CD4-positive, alpha-beta T cell (primary cell): Measurements from ENCODE around the gene TMSB4X. TPM values are rescaled to one million over a fixed set of nuclear protein-coding genes. Genes with fewer than 3 reads are reported as not detected.

Experiments
- ATAC-seq: fragments of 200-7000 bp; cut with Tn5 transposase; one replicate; pipeline ENCODE4 v1.10.0; 2022; ENCODE audit warnings: mild to moderate bottlenecking; ENCODE audit not compliant: poor library complexity
- CTCF ChIA-PET: fragments of 350-600 bp; sonication (Branson Sonifier 250); formaldehyde crosslinking; loops from one replicate; lab custom pipeline; 2021; ENCODE audit warnings: antibody characterized with exemption, inconsistent platforms; lab: Charles Lee
- POLR2A ChIA-PET: fragments of 350-600 bp; sonication (Branson Sonifier 250); formaldehyde crosslinking; loops from one replicate; lab custom pipeline; 2021; ENCODE audit warnings: antibody characterized with exemption, inconsistent platforms; lab: Charles Lee
- DNase-seq, 14 experiments: peaks; one replicate each; pipeline ENCODE4 v3.0.0-alpha.2; 2013 to 2020; ENCODE audit warnings: mixed read lengths in 2 of 14
- H3K27ac ChIP-seq, 2 donors: one replicate each; pipeline versions ENCODE4 v1.5.1 to v1.7.0; 2013; ENCODE audit warnings: low read length in 2 of 2, low read depth in 1 of 2, mild to moderate bottlenecking in 1 of 2
- H3K27me3 ChIP-seq, 2 experiments: 1 replicate in 1 of 2; 2 replicates in 1 of 2; pipeline versions ENCODE4 v1.6.1 to v1.7.0; 2013; ENCODE audit warnings: low read length in 2 of 2, control low read depth in 1 of 2, mild to moderate bottlenecking in 1 of 2, moderate library complexity in 1 of 2; ENCODE audit not compliant: insufficient read depth in 2 of 2, control insufficient read depth in 1 of 2
- H3K36me3 ChIP-seq: one replicate; pipeline ENCODE4 v1.6.1; 2013; ENCODE audit warnings: low read length, control low read depth; ENCODE audit not compliant: insufficient read depth
- H3K4me1 ChIP-seq: one replicate; pipeline ENCODE4 v1.6.1; 2013; ENCODE audit warnings: low read length, control low read depth; ENCODE audit not compliant: insufficient read depth
- H3K4me3 ChIP-seq: one replicate; pipeline ENCODE4 v1.5.1; 2013; ENCODE audit warnings: mild to moderate bottlenecking, low read length, moderate library complexity
- H3K9me3 ChIP-seq, 2 experiments: 1 replicate in 1 of 2; 2 replicates in 1 of 2; pipeline versions ENCODE4 v1.6.1 to v1.7.0; 2013; ENCODE audit warnings: low read length in 2 of 2, mild to moderate bottlenecking in 2 of 2, control low read depth in 1 of 2, moderate library complexity in 1 of 2; ENCODE audit not compliant: control insufficient read depth in 1 of 2, insufficient read depth in 1 of 2
- H3K27ac Mint-ChIP-seq: one replicate; pipeline ENCODE4 v1.8.0; 2020; ENCODE audit warnings: mixed read lengths
- H3K27me3 Mint-ChIP-seq: one replicate; pipeline ENCODE4 v1.8.0; 2021; ENCODE audit warnings: mixed read lengths
- H3K36me3 Mint-ChIP-seq: one replicate; pipeline ENCODE4 v1.8.0; 2021; ENCODE audit warnings: low read depth, mixed read lengths
- H3K4me1 Mint-ChIP-seq: one replicate; pipeline ENCODE4 v1.8.0; 2021; ENCODE audit warnings: low read depth, mixed read lengths
- H3K4me3 Mint-ChIP-seq: one replicate; pipeline ENCODE4 v1.8.0; 2020; ENCODE audit warnings: mild to moderate bottlenecking, mixed read lengths
- H3K9me3 Mint-ChIP-seq: one replicate; pipeline ENCODE4 v1.8.0; 2020; ENCODE audit warnings: mixed read lengths
- intact Hi-C, 2 experiments: fragments of 100-400 bp; cut with DNase I in 1 of 2; cut with micrococcal nuclease in 1 of 2; formaldehyde crosslinking; loops; one replicate each; pipeline versions ENCODE4 v1.15.1 to v1.9.0; 2023 to 2025; cut with DNase I, micrococcal nuclease
- total RNA-seq, 174 experiments: library from RNA in 2 of 174; stranded (reverse) in 2 of 174; gene quantifications; one replicate each; pipeline ENCODE4 v1.2.3 and lab custom pipeline; 2021 to 2026
- TF ChIP-seq, protein P1 (sequence below): fragments of 200-600 bp; IDR thresholded peaks from one replicate; pipeline ENCODE4 v1.8.0; 2022; ENCODE audit warnings: antibody characterized with exemption, mild to moderate bottlenecking

TMSB4X gene
- total RNA-seq, 2 experiments from 2014 or later, result 2,621 to 2,738 TPM

- Histone ChIP-seq H3K36me3 (no peaks in the 10 kb centered on the region), H3K27ac (peak overlapping the region; percentile 21 to 52), H3K27me3 (no peaks in the 10 kb centered on the region), H3K4me3 (no peak overlapping the region), H3K9me3 (no peaks in the 10 kb centered on the region), H3K4me1 (peaks cover 65% of the 10 kb centered on the region)
- Mint-ChIP-seq H3K9me3 (no peaks in the 10 kb centered on the region), H3K36me3 (no peaks in the 10 kb centered on the region), H3K4me3 (peak overlapping the region; percentile 44), H3K4me1 (peaks cover 82% of the 10 kb centered on the region), H3K27ac (peak overlapping the region; percentile 90), H3K27me3 (no peaks in the 10 kb centered on the region)
- TF ChIP-seq, protein P1, sequence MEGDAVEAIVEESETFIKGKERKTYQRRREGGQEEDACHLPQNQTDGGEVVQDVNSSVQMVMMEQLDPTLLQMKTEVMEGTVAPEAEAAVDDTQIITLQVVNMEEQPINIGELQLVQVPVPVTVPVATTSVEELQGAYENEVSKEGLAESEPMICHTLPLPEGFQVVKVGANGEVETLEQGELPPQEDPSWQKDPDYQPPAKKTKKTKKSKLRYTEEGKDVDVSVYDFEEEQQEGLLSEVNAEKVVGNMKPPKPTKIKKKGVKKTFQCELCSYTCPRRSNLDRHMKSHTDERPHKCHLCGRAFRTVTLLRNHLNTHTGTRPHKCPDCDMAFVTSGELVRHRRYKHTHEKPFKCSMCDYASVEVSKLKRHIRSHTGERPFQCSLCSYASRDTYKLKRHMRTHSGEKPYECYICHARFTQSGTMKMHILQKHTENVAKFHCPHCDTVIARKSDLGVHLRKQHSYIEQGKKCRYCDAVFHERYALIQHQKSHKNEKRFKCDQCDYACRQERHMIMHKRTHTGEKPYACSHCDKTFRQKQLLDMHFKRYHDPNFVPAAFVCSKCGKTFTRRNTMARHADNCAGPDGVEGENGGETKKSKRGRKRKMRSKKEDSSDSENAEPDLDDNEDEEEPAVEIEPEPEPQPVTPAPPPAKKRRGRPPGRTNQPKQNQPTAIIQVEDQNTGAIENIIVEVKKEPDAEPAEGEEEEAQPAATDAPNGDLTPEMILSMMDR, result no peak
- peak; percentile 27 for ATAC-seq
- DNase-seq, result peak in 3 of 14 experiments; percentile 44 to 53 (median 52)
- POLR2A ChIA-PET, result interaction anchor here (1.0 to 21.5 kb wide), 11 partner anchors 10 to 122 kb away, joined by 3 to 502 read pairs (median 11); partner anchors contain the start of gene TMSB4X
- CTCF ChIA-PET, result interaction anchor here (1.8 to 3.1 kb wide), 3 partner anchors 11 to 90 kb away, joined by 5 to 22 read pairs (median 9); no protein-coding TSS in a partner anchor
- intact Hi-C loops, result loop anchor here in 1 of 2 experiments (10.0 kb wide), 1 partner anchor 47 kb away; no protein-coding TSS in a partner anchor
Observed at GRCh38 chrX:13001961-13002671, 27.2 kb downstream of the TMSB4X start.

DNA sequence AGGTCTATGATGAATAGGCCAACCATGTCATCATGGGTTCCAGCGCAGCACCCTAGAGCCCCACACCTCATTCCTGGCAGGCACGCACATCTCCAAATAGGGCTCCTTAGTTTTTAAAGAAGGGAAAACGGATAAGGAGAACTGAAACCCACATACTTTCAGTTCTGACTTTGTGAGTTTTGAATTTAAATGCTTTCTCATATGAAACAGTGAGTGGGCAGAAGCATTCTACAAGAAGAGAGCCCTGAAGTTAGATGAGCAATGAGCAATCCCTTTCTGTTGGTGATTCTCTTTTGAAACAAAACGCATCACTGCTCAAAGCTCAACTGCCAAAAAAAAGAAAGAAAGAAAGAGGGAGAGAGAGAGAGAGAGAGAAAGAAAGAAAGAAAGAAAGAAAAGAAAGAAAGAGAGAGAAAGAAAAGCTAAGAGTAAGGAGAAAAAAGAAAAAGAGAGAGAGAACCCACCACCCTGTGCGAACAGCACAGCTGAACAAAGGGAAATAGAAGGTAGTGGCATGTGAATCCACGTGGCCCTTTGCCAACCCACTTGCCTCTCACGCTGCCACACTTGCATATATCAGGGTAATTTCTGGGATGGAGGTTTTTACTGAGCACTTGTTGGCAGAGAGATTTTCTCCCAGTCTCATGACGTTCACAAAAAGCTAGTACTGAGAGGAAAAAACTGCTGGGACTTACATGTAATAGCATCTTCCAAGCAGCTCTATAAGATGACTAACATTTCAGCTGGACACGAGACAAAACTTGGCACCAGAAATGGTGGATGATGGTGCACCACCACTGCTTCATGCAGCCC, 31.0 kb downstream of the TMSB4X start:
- Histone ChIP-seq H3K4me3 (no peak overlapping the region), H3K4me1 (peaks cover 60% of the 10 kb centered on the region), H3K9me3 (no peaks in the 10 kb centered on the region), H3K27ac (peak overlapping the region; percentile 43 to 48), H3K27me3 (no peaks in the 10 kb centered on the region), H3K36me3 (no peaks in the 10 kb centered on the region)
- H3K36me3 Mint-ChIP-seq, result no peaks in the 10 kb centered on the region
- TF ChIP-seq, protein P1, result no peak
- peak overlapping the region; percentile 96 for H3K27ac Mint-ChIP-seq
- DNase-seq (peak in 9 of 14 experiments; percentile 13 to 63 (median 26)), ATAC-seq (peak; percentile 60)
- ChIA-PET POLR2A (interaction anchor here (0.8 to 21.5 kb wide), 10 partner anchors 9 to 87 kb away, joined by 3 to 502 read pairs (median 4); partner anchors contain the start of gene TMSB4X), CTCF (interaction anchor here (0.9 to 2.3 kb wide), 4 partner anchors 24 to 86 kb away, joined by 3 to 9 read pairs (median 5); no protein-coding TSS in a partner anchor)
- H3K4me1 Mint-ChIP-seq, result peaks cover 75% of the 10 kb centered on the region
- intact Hi-C loops, result loop anchor here in 1 of 2 experiments (10.0 kb wide), 1 partner anchor 51 kb away; no protein-coding TSS in a partner anchor
- no peaks in the 10 kb centered on the region for H3K27me3 Mint-ChIP-seq
- peak overlapping the region; percentile 86 for H3K4me3 Mint-ChIP-seq
- no peaks in the 10 kb centered on the region for H3K9me3 Mint-ChIP-seq
